OCI-M1 (cell line): ENCODE measurements around the gene FYN.

Experiments
- DNase-seq: peaks from one replicate; lab custom pipeline; 2025; lab: John Stamatoyannopoulos, UW

FYN gene

GRCh38 chr6:111707773-111708172 lies 165.5 kb downstream of the FYN start:
- no peak for DNase-seq

- no peak for DNase-seq
Observed at GRCh38 chr6:111706841-111707391, 166.3 kb downstream of the FYN start.

- no peak for DNase-seq
Observed at GRCh38 chr6:111703723-111704122, 169.5 kb downstream of the FYN start.

DNA sequence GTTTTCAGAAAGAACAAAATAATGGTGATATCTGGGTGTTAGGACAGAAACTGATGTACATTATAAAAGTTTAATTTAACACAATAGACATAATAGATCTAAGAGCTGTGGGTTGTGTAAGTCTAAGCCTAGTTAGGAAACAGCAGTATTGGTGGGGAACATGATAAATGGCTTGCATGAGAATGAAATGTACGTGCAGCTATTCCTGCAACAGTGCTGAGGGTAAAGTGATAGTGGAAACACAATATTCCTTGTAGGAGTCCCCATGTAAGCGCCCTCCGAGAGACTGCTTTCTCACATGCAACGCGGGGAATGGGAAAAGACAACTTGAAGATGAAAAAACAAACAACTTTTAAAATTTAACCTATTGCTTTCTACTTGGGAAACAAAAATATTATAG lies 171.0 kb downstream of the FYN start:
- no peak for DNase-seq

GRCh38 chr6:111701146-111701545 lies 172.1 kb downstream of the FYN start:
- DNase-seq: no peak

- no peak for DNase-seq
Observed at GRCh38 chr6:111700135-111700690, 173.0 kb downstream of the FYN start.

DNA sequence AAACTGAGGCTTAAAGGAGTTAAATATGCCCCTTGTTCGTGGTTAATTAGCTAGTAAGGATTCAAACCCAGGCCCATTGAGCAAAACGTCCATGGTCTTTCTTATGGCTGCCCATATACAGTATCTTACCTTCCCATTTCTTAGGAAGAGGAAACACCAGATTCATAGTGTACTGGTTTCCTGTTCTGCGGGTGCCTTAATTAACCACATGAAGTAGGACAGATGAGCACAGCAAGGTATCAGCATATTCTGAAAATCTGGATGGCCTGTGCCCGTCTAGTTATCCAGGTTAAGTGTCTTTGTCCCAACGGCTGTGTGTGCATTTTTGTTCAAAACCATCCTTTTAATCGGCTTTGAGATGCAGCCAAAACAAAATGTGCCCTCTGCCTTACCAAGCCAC lies 174.1 kb downstream of the FYN start:
- DNase-seq: no peak

DNA sequence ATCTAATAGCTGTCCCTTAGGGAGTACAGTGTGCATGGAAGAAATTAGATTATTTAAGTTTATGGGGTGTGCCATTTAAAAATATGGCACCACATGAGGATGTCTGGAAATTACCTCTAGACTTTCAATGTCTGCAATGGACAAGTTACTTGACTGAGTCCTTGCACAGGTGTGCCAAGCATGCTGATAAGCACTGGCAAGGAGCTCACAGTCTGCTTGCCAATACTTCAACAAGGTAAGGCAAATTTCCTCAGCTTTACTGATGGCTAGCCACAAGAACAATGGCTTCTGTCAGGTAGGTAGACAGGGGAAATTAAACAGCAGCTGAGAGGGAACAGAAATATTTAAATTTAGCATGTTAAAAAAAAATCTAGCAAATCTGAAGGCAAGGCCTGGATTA lies 176.4 kb downstream of the FYN start:
- no peak for DNase-seq

- DNase-seq: no peak
Observed at GRCh38 chr6:111692327-111693164, 180.7 kb downstream of the FYN start.

GRCh38 chr6:111691345-111692225 lies 181.7 kb downstream of the FYN start:
- DNase-seq: no peak

DNA sequence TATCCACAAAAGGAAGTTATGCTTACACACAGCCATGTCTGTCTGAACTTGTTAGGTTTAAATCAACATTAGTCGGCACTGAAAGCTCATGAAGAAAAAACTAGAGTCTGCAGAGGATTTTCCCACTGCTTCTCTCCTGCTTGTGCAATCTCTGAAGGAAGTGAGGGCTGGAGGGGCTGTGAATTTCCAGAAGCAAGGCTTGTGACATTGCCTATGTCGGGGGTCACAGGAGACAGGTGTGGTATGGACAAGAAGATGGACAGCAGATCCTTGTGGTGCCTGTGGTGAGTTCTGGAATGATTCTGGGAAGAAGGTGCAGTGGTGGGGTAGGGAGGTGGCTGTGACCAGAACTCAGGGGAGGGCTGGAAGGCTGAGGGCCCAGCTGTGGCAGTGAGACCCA lies 183.3 kb downstream of the FYN start:
- DNase-seq: no peak

DNA sequence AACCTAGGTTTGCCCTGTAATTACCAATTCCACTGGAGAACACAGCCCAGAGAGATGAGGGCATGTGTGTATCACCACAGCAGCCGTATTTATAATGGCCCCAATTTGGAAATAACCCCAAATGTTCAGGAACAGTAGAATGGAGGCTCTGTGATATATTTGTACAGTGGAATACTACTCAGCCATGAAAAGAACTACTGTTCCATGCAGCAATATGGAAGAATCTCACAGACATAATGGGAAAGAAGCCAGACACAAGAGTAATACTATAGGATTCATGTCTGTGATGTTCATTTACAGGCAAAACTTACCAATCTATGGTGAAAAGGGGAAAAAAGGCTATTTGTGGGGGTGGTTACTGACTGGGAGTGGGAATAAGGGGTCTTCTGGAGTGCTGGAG lies 183.8 kb downstream of the FYN start:
- no peak for DNase-seq

GRCh38 chr6:111688331-111688730 lies 184.9 kb downstream of the FYN start:
- no peak for DNase-seq

DNA sequence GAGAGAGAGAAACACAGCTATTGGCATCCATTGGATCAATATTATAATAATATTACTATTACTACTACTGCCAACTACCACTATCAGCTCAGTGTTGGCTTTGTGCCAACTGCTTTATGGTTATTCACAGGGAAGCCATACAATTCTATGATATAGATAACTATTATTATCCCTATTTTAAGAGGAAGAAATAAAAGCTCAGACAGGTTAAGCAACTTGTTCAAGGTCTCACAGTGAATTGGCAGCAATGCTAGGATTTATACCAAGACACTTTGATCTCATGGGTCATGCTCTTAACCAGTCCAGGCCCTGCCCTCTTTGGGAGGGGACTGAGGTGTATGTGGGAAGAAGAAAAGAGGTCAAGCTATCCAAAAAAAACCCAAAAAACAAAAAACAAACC lies 185.6 kb downstream of the FYN start:
- DNase-seq: peak; percentile 20

GRCh38 chr6:111686932-111687266 lies 186.4 kb downstream of the FYN start:
- no peak for DNase-seq

GRCh38 chr6:111686249-111686931 lies 186.9 kb downstream of the FYN start:
- no peak for DNase-seq

DNA sequence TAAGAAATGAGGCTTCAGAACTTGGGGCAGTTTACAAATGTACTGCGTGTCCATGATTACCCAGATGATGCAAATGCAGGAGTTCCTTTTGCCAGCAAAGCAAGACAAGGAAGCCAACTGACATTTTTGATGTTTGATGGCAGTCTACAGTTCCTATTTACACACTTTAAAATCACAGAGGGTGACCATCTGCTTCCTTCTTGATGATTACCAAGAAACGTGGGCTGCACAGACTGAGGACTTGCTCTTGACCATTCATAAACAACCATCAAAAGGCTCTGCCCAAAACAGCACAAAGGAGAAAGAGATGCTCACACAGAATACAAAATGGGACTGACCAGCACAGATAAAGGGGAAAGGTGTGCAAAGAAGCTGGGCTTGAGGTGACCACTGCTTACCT lies 187.7 kb downstream of the FYN start:
- no peak for DNase-seq

DNA sequence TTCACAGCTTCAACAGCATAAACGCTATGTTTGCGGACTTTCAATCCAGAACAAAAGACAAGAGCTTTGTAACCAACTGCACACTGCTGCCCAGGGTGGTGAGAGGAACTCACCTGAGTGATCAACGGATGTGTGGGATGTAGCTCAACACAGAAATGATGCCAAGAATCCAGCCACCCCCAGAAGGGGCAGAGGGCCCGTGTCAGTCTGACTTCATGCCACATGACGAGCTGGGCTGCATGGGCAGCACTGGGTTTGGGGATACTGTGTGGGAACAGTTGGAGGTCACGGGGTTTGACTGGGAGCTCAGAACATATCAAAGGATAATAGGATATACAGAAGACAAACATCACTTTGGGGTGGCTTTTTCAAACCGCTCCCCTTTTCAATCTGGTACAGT lies 188.2 kb downstream of the FYN start:
- no peak for DNase-seq

DNA sequence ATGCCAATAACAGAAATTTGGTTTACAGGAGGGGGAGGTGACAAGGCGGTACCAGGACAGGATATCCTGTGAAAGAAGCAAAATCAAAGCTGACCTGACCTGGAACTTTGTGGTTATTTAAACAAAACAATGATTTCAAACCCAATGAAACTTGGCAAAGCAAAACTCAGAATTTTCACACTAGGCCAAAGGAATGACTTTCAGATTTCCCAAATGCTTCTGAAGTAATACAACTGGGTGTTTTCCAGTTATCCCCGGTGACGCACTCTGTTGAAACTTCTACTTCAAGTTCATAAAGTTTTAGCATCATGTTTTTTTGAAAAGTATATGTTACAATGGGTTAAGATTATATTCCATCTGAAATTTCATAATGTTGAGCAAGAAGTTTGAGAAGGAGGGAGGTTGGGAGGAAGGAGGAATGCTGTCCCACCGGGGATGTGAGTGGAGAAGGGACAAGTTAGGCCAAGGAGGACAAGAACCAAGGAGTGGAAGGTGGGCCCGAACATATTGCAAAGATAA lies 189.4 kb downstream of the FYN start:
- DNase-seq: no peak

DNA sequence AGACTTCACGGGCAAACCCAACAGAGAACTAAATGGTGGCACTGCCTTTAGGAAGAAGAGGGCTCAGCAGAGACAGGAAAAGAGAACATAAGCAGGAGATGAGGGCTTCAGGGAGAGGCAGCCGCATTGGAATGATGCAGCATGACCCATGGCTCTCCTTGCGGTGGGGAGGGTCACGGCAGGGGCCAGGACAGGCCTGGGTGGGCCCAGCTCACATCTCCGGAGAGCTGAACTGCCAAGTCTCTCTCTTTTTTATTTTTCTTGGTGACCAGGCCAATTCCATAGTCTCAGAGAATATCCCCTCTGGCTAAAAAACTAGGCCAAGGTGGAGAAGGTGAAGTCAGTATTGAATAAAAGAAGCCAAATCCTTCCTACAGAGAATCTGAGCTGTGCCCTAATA lies 190.1 kb downstream of the FYN start:
- DNase-seq: no peak

DNA sequence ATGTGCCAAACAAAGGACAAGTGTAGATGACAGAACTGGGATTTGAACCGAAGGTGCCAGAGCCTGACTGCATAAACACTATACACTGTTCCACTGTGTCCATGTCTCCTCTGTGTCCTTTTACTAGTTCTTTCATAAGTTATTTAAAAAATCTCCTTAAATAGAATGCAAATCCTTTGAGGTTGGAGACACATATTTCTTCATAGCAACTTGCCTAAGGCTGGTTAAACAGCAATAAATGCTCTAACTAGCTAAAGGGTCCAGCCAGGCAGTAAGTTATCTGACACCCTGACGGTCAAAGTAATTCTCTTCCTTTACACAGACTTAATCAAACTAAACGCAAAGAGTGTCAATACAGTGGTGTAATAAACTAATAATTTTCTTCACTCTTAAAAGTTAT lies 191.4 kb downstream of the FYN start:
- no peak for DNase-seq
